Measurements from ENCODE around the gene PGM3. TPM values are rescaled to one million over a fixed set of nuclear protein-coding genes. Genes with fewer than 3 reads are reported as not detected.

The PGM3 gene
- total RNA-seq, 1 experiment from 2014 or later, result 117 TPM

GRCh38 chr6:83185096-83185495 lies 8.0 kb downstream of the PGM3 start:
- Mint-ChIP-seq H3K27ac (ENCODE audit: low read depth, unreplicated experiment) (peak overlapping the region; percentile 74), H3K27me3 (ENCODE audit: insufficient read depth, unreplicated experiment) (no peaks in the 10 kb centered on the region), H3K4me1 (ENCODE audit: insufficient read depth, unreplicated experiment) (peaks cover 30% of the 10 kb centered on the region), H3K9me3 (ENCODE audit: unreplicated experiment) (no peaks in the 10 kb centered on the region), H3K36me3 (ENCODE audit: insufficient read depth, unreplicated experiment) (peaks cover 57% of the 10 kb centered on the region), H3K4me3 (ENCODE audit: unreplicated experiment) (no peak overlapping the region)
- TF ChIP-seq CTCF (IDR thresholded peaks at IDR 0.05; ENCODE audit: unreplicated experiment), result no peak
- no TSS peak for BruUV-seq (replicated peaks)
- no peak for DNase-seq (ENCODE audit: unreplicated experiment)
- intact Hi-C loops (cut with micrococcal nuclease), result no loop called here
- ChIA-PET POLR2A (interaction anchor here (0.8 to 1.8 kb wide), 2 partner anchors 100 to 117 kb away, joined by 4 to 5 read pairs; partner anchors contain the start of gene DOP1A), CTCF (interaction anchor here (0.6 to 10.2 kb wide), 3 partner anchors 18 to 119 kb away, joined by 4 to 88 read pairs (median 59); partner anchors contain the start of genes DOP1A and UBE3D)

GRCh38 chr6:83183082-83183828 lies 9.8 kb downstream of the PGM3 start:
- peak overlapping the region; percentile 74 for H3K27ac Mint-ChIP-seq (ENCODE audit: low read depth, unreplicated experiment)

GRCh38 chr6:83182114-83182513 lies 11.0 kb downstream of the PGM3 start:
- H3K36me3 Mint-ChIP-seq (ENCODE audit: insufficient read depth, unreplicated experiment), result peaks cover 75% of the 10 kb centered on the region
- no peak overlapping the region for H3K4me3 Mint-ChIP-seq (ENCODE audit: unreplicated experiment)
- POLR2A ChIA-PET, result interaction anchor here (3.2 to 4.3 kb wide), 2 partner anchors 10 to 11 kb away, joined by 12 to 42 read pairs; partner anchors contain the start of genes PGM3 and RWDD2A

More at GRCh38 chr6:83183082-83183828, 9.8 kb downstream of the PGM3 start:
- H3K27me3 Mint-ChIP-seq (ENCODE audit: insufficient read depth, unreplicated experiment), result no peaks in the 10 kb centered on the region
- intact Hi-C loops (cut with micrococcal nuclease), result loop anchor here (1.0 to 2.0 kb wide), 3 partner anchors 10 to 116 kb away; partner anchors contain the start of genes DOP1A, PGM3 and RWDD2A
- ChIA-PET POLR2A (interaction anchor here (0.6 to 4.3 kb wide), 15 partner anchors 8 to 977 kb away, joined by 3 to 42 read pairs (median 5); partner anchors contain the start of genes DOP1A, PGM3, RWDD2A and UBE3D), CTCF (interaction anchor here (0.6 to 10.2 kb wide), 6 partner anchors 10 to 117 kb away, joined by 3 to 88 read pairs (median 5); partner anchors contain the start of genes DOP1A and UBE3D)
- H3K9me3 Mint-ChIP-seq (ENCODE audit: unreplicated experiment), result no peaks in the 10 kb centered on the region
- peaks cover 70% of the 10 kb centered on the region for H3K36me3 Mint-ChIP-seq (ENCODE audit: insufficient read depth, unreplicated experiment)
- BruUV-seq (replicated peaks), result no TSS peak
- no peak for TF ChIP-seq CTCF (IDR thresholded peaks at IDR 0.05; ENCODE audit: unreplicated experiment)
- peak; percentile 91 for DNase-seq (ENCODE audit: unreplicated experiment)
- H3K4me3 Mint-ChIP-seq (ENCODE audit: unreplicated experiment), result peak overlapping the region; percentile 12
- peaks cover 30% of the 10 kb centered on the region for H3K4me1 Mint-ChIP-seq (ENCODE audit: insufficient read depth, unreplicated experiment)

More at GRCh38 chr6:83182114-83182513, 11.0 kb downstream of the PGM3 start:
- no TSS peak for BruUV-seq (replicated peaks)
- intact Hi-C loops (cut with micrococcal nuclease), result loop anchor here (2.0 kb wide), 1 partner anchor 115 kb away; the partner anchor contains the start of gene DOP1A
- Mint-ChIP-seq H3K27ac (ENCODE audit: low read depth, unreplicated experiment) (no peak overlapping the region), H3K9me3 (ENCODE audit: unreplicated experiment) (no peaks in the 10 kb centered on the region), H3K4me1 (ENCODE audit: insufficient read depth, unreplicated experiment) (peaks cover 30% of the 10 kb centered on the region), H3K27me3 (ENCODE audit: insufficient read depth, unreplicated experiment) (no peaks in the 10 kb centered on the region)
- DNase-seq (ENCODE audit: unreplicated experiment), result no peak
- CTCF ChIA-PET, result interaction anchor here (0.6 to 2.2 kb wide), 2 partner anchors 33 to 182 kb away, joined by 3 to 11 read pairs; no protein-coding TSS in a partner anchor
- no peak for TF ChIP-seq CTCF (IDR thresholded peaks at IDR 0.05; ENCODE audit: unreplicated experiment)
